Right ventricle myocardium inferior (tissue), 1 donor: ENCODE results near the gene PGLYRP3. TPM values are rescaled to one million over a fixed set of nuclear protein-coding genes. Genes with fewer than 3 reads are reported as not detected.

ENCODE experiments used
- ATAC-seq: fragments of 200-7000 bp; cut with Tn5 transposase; one replicate; pipeline ENCODE4 v1.9.1; 2020; ENCODE audit warnings: mild to moderate bottlenecking, moderate library complexity
- DNase-seq: peaks from one replicate; pipeline ENCODE4 v3.0.0; 2021; ENCODE audit errors: missing footprints
- intact Hi-C: fragments of 100-400 bp; cut with DNase I; formaldehyde crosslinking; loops from one replicate; pipeline ENCODE4 v1.11.0; 2022
- long read RNA-seq: library from polyadenylated mRNA; unstranded; transcript quantifications from one replicate; pipeline ENCODE4 v2.0.0, GENCODE V29; 2021
- total RNA-seq: library from RNA; stranded (reverse); fragmentation: NEBNext Ultra II Directional; extraction: Animal tissue kit (Norgen Biotek cat#: 25700); gene quantifications from one replicate; pipeline ENCODE4 v1.2.1, GENCODE V29; 2021
- donor health status: DM: no; HTN: yes; CAD: no; lungs with severe emphysema.

Gene PGLYRP3, protein sequence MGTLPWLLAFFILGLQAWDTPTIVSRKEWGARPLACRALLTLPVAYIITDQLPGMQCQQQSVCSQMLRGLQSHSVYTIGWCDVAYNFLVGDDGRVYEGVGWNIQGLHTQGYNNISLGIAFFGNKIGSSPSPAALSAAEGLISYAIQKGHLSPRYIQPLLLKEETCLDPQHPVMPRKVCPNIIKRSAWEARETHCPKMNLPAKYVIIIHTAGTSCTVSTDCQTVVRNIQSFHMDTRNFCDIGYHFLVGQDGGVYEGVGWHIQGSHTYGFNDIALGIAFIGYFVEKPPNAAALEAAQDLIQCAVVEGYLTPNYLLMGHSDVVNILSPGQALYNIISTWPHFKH
- total RNA-seq, result not detected
- long read RNA-seq, result 0 reads

DNA sequence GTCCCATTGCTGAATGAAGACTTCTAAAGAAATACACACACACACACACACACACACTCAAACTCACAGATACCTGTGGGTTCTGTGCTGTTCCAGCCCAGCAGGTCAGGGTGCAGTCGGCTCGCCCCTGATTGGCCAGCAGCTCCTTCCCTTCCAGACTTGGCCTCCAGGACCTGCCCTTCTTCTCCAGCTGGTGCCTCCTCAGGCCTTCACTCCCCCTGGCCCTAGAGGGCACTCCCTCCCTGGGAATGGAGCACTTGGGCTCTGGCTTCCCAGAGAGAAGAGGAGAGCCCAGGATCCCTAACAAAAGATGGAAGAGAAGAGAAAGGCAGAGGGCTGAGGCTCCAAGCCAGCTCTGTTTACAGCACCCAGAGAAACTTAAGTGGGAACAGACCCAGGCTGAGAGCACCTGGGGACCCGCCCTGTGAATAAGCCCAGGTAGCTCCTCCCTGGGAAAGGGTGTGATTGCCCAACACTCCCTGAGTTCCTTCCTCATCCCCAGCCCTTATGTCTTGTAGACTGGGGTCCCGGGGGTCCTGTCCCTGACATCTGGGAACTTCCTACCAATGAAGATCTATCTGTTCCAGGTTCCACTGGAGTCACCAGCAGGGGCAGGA, at the start of gene PGLYRP3:
Gene PGLYRP3 (minus strand): TSS at position 383 of the 617 bp plus-strand sequence. CDS start 2,287 bp downstream, outside the sequence.
- intact Hi-C loops, result no loop called here
- no peak for DNase-seq
- ATAC-seq, result no peak

GRCh38 chr1:153362187-153362775, 49.5 kb upstream of the PGLYRP3 start:
- intact Hi-C loops, result loop anchor here (5.0 kb wide), 1 partner anchor 205 kb away; the partner anchor contains the start of gene S100A2
- no peak for ATAC-seq
- no peak for DNase-seq

DNA sequence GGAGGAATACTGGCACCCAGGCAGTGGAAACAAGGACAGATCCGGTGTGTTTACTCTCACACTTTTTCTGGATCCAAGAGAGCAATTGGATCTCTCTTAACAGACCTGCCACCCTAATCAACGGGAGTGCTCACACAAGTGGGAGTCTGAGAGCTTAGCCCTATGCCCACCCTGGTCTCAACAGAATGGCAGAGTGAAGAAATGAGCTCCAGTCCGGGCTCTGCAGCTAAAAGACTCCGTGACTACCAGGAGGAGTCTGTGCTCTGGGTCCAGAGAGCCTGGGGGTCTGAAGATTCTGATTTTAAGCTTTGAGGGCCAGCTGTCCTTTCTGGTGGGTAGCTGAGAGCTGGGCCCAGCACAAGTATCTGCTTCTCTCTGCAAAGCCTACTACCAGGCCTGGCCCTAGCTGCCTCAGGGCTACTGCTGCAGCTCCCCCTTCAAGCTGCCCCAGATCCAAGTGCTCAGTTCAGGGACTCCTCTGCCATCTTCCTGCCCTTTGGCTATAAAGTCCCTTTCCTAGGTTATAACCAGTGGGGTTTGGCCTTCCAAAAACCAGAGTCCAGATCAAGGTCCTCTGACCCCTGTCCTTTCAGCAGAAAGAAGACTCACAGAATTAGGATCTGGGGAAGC, 48.8 kb upstream of the PGLYRP3 start:
- no peak for ATAC-seq
- DNase-seq, result no peak
- intact Hi-C loops, result loop anchor here (5.0 kb wide), 1 partner anchor 206 kb away; the partner anchor contains the start of gene S100A2

DNA sequence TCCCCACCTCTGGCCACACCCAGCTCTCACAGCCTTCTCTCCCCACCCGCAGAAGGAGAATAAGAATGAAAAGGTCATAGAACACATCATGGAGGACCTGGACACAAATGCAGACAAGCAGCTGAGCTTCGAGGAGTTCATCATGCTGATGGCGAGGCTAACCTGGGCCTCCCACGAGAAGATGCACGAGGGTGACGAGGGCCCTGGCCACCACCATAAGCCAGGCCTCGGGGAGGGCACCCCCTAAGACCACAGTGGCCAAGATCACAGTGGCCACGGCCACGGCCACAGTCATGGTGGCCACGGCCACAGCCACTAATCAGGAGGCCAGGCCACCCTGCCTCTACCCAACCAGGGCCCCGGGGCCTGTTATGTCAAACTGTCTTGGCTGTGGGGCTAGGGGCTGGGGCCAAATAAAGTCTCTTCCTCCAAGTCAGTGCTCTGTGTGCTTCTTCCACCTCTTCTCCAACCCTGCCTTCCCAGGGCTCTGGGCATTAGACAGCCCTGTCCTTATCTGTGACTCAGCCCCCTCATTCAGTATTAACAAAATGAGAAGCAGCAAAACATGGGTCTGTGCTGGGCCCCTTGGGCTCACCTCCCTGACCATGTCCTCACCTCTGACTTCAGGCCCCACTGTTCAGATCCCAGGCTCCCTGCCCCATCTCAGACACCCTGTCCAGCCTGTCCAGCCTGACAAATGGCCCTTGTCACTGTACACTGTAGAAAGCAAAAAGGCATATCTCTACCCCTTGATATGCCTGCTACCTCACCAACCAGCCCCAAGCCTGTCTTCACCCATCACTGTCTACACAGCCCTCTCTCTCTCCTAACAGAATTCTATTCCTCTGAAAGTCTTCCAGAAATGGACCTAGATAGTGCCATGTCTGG, 48.1 kb upstream of the PGLYRP3 start:
- DNase-seq (peak; percentile 50), ATAC-seq (no peak)
- intact Hi-C loops, result loop anchor here (5.0 kb wide), 1 partner anchor 206 kb away; the partner anchor contains the start of gene S100A2

GRCh38 chr1:153360190-153360589, 47.4 kb upstream of the PGLYRP3 start:
- ATAC-seq, result no peak
- intact Hi-C loops, result loop anchor here (5.0 kb wide), 1 partner anchor 207 kb away; the partner anchor contains the start of gene S100A2

DNA sequence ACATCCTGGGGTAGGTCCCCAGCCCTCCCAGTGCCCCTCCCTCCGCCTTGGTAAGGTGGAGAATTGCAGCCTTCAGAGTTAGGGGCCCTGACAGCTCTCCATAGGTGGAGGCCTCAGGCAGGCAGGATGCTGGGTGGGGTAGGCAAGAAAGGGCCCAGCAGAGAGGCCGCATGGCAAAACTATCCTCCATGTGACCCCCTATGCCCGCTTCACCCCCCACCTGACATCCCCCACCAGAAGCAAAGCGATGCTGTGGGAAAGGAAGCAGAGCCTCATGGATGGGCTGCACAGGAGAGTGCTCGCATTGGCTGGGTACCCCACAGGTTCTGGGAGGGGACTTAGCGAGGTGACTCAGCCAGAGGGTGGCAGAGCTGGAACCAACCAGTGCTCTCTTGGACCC, 46.5 kb upstream of the PGLYRP3 start:
- DNase-seq (peak; percentile 43), ATAC-seq (no peak)
- intact Hi-C loops, result loop anchor here (10.0 kb wide), 2 partner anchors 316 to 416 kb away; partner anchors contain the start of genes ILF2, NPR1 and SLC27A3

More at GRCh38 chr1:153360190-153360589, 47.4 kb upstream of the PGLYRP3 start:
- DNase-seq, result no peak

DNA sequence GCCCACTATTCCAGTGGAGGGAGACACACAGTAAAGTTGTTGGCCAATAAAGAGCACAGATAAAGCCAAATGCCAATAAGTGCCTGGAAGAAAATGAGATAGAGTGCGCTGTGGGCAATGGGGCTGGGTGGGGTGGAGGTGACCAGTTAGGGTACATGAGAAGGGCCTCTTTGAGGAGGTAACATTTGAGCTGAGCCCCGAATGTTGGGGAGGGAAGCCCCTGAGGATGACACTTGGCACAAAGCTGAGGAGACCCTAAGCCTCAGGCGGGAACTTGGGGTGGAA, 45.9 kb upstream of the PGLYRP3 start:
- intact Hi-C loops, result loop anchor here (10.0 kb wide), 2 partner anchors 316 to 416 kb away; partner anchors contain the start of genes ILF2, NPR1 and SLC27A3
- DNase-seq, result no peak
- ATAC-seq, result no peak

DNA sequence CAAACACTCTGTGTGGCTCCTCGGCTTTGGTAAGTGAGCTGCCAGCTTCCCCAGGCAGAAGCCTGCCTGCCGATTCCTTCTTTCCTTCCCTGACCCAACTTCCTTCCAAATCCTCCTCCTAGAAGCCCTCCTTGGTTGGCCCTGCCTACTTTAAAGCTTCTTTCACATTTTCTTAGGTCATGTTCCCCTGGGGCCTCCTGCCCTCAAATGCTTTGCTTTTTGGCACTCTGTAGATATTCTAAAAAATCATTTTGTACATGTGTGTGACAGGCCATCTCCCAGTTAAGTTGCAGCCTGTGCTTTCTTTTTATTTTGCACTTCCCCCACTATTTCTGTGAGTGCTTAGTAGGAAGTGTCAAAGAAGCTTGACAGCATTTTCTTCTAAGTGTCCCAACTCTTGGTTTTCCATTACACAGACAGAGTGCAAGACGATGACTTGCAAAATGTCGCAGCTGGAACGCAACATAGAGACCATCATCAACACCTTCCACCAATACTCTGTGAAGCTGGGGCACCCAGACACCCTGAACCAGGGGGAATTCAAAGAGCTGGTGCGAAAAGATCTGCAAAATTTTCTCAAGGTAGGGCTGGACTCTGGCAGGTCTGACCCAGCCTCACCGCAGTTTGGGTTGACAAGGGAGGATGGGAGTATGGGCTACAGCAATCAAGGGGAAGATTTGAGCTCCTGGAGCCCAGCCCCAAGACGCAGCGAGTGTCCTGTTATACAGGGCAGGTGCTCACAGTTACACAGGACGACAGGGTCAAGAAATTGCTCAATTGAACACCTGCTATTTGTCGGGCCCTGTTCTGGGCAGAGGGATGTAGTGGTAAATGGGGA, 45.3 kb upstream of the PGLYRP3 start, which contains the start of gene S100A9:
Gene S100A9 (plus strand): TSS at position 2 of the 838 bp plus-strand sequence. CDS start 430 bp downstream, at position 432.
- ATAC-seq, result no peak
- DNase-seq, result no peak
- intact Hi-C loops, result loop anchor here (10.0 kb wide), 2 partner anchors 317 to 417 kb away; partner anchors contain the start of genes ILF2, NPR1 and SLC27A3

DNA sequence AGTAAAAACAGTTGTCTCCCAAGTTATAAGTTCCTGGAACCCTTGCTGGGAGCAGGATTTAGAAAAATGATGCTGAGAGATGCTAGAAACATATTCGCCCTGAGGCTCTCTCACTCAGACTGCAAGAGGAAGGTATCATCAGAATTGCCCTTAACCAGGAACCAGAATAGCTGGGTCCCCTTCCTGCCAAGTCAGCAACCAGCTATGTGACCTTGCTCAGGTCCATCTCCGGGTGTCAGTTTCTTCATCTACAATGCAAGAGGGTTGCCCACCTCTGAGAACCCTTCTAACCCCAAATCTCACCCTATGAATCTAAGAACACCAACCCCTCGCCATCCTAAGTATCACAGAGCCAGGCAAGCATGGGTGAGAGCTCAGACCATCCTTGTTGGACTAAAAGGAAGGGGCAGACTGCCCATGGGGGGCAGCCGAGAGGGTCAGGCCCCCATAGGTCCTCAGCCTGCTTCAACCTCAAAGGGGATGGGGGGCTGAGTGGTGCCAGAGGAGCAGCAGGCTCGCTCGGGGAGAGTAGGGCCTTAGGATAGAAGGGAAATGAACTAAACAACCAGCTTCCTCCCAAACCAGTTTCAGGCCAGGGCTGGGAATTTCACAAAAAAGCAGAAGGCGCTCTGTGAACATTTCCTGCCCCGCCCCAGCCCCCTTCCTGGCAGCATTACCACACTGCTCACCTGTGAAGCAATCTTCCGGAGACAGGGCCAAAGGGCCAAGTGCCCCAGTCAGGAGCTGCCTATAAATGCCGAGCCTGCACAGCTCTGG, 44.5 kb upstream of the PGLYRP3 start:
- ATAC-seq (peak; percentile 63), DNase-seq (peak; percentile 91)
- intact Hi-C loops, result loop anchor here (10.0 kb wide), 2 partner anchors 318 to 418 kb away; partner anchors contain the start of genes ILF2, NPR1 and SLC27A3

DNA sequence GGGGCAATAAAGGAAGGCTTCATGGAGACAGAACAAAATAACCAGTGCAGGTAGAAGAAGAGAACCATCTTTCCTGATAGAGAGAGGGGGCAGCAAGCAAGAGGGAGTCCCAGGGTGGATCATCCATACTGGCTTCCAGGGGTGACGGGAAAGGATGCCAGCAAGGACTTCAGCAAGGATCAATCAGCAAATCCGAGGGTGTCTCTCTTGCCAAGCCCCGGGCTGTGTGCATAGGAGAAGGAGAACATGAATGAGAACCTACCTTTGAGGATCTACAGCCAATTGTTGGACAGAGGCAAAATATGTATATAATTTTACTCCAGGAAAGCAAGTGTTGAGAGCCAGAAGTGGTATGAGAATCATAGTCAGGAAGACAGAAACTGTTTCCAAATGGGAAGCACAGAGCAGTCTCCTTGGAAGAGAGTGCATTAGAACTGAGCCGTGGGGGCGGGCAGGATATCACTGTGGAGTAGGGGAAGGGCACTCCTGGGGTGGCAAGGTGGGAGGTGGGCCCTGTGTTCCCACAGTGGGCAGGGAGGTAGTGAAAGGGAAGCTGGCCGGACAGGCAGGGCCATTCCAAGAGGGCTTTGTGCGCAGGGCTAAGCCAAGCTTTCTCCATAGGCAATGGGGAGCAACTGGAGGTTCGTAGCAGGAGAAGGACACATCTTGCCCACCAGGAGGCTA, 43.8 kb upstream of the PGLYRP3 start:
- intact Hi-C loops, result loop anchor here (10.0 kb wide), 2 partner anchors 318 to 418 kb away; partner anchors contain the start of genes ILF2, NPR1 and SLC27A3
- no peak for DNase-seq
- no peak for ATAC-seq

DNA sequence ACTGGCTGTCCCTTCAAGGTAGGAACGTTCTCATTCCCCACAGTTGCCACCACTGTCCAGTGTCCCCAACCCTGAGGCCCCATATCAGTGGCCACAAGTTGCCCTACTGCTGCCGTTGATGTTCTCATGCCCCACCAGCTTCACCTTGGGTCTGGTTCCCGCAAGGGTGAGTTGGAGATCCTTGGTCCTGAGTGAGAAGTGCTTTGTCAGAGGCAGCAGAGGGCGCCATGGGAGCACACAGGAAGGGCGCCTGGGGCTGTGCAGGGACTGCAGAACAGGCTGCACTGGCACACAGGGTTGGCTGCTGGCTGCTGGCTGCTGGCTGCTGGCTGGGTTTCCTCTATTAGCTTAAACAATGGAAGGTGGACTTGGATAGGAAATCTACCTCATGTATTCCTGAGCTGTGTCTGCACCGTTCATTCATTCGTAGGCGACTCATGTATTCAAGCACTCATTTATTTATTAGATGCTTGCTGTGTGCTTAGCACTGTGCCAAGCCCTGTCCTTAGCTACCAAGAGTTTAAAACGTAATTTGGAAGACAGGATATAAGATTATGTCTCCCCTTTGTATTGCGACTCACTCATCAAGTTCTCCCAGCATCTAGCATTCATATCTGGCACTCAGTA, 42.8 kb upstream of the PGLYRP3 start:
- intact Hi-C loops, result loop anchor here (10.0 kb wide), 2 partner anchors 319 to 419 kb away; partner anchors contain the start of genes ILF2, NPR1 and SLC27A3
- DNase-seq, result peak; percentile 93
- peak; percentile 29 for ATAC-seq

GRCh38 chr1:153354515-153355193, 41.9 kb upstream of the PGLYRP3 start:
- intact Hi-C loops, result loop anchor here (10.0 kb wide), 2 partner anchors 320 to 420 kb away; partner anchors contain the start of genes ILF2, NPR1 and SLC27A3
- no peak for ATAC-seq
- no peak for DNase-seq

- ATAC-seq (no peak), DNase-seq (no peak)
- intact Hi-C loops, result loop anchor here (10.0 kb wide), 2 partner anchors 321 to 421 kb away; partner anchors contain the start of genes ILF2, NPR1 and SLC27A3
Observed at GRCh38 chr1:153353226-153353947, 40.6 kb upstream of the PGLYRP3 start.

DNA sequence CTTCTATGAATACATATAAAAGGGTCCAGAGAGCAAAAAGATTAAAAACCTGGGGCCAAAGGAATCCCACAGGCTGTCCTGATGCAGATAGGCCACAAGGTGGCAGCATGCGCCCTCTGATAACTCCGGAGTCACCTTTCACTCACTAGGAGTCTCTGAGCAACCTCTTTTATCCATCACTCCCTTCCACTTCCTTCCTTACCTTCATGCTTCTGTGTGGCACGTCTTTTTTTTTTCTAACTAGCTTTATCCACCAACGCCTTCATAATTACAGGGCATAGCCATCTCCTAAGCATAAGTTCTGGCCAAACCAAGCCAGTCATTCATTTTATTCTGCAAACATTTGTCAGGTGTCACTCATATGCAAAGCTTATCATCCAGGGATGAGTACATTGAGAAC, 39.8 kb upstream of the PGLYRP3 start:
- peak; percentile 81 for DNase-seq
- intact Hi-C loops, result loop anchor here (1.0 to 10.0 kb wide), 3 partner anchors 143 to 422 kb away; partner anchors contain the start of genes ILF2, NPR1 and SLC27A3
- ATAC-seq, result peak; percentile 84
